Liver (tissue), 9 donors: ENCODE results near the gene RAB3A. TPM values are rescaled to one million over a fixed set of nuclear protein-coding genes. Genes with fewer than 3 reads are reported as not detected.
A peak's percentile ranks its signal among the peaks of the same experiment; 100 is the strongest.

Experiments used
- DNase-seq: peaks from one replicate; pipeline ENCODE4 v3.0.0-alpha.2; 2017; ENCODE audit warnings: low spot score
- H3K27ac ChIP-seq, 2 donors: one replicate each; pipeline ENCODE4 v1.7.0; 2013; ENCODE audit warnings: inconsistent platforms in 2 of 2, low read length in 2 of 2, control low read depth in 1 of 2, low read depth in 1 of 2, mild to moderate bottlenecking in 1 of 2
- H3K27me3 ChIP-seq, 4 donors: one replicate each; pipeline versions ENCODE4 v1.6.1 to v1.7.0; 2013; ENCODE audit warnings: low read length in 3 of 4, inconsistent platforms in 1 of 4, mild to moderate bottlenecking in 1 of 4, moderate library complexity in 1 of 4; ENCODE audit not compliant: control insufficient read depth in 4 of 4, insufficient read depth in 4 of 4
- H3K36me3 ChIP-seq, 4 donors: one replicate each; pipeline versions ENCODE4 v1.6.1 to v1.7.0; 2013; ENCODE audit warnings: low read length in 3 of 4, mild to moderate bottlenecking in 3 of 4, low read depth in 1 of 4, moderate library complexity in 1 of 4; ENCODE audit not compliant: control insufficient read depth in 4 of 4, insufficient read depth in 3 of 4
- H3K4me1 ChIP-seq, 4 donors: one replicate each; pipeline versions ENCODE4 v1.6.1 to v1.7.0; 2013; ENCODE audit warnings: low read length in 3 of 4, mild to moderate bottlenecking in 3 of 4, moderate library complexity in 1 of 4; ENCODE audit not compliant: control insufficient read depth in 4 of 4, insufficient read depth in 4 of 4
- H3K4me3 ChIP-seq, 3 donors: one replicate each; pipeline versions ENCODE4 v1.6.1 to v1.7.0; 2013; ENCODE audit warnings: low read length in 3 of 3, control low read depth in 1 of 3, low read depth in 1 of 3, mild to moderate bottlenecking in 1 of 3
- H3K9ac ChIP-seq, 2 donors: one replicate each; pipeline ENCODE4 v1.7.0; 2013; ENCODE audit warnings: low read length in 2 of 2, mild to moderate bottlenecking in 2 of 2, moderate library complexity in 2 of 2, control low read depth in 1 of 2, low read depth in 1 of 2
- H3K9me3 ChIP-seq, 4 donors: one replicate each; pipeline versions ENCODE4 v1.6.1 to v1.7.0; 2013; ENCODE audit warnings: low read length in 3 of 4; ENCODE audit not compliant: control insufficient read depth in 4 of 4
- CTCF ChIP-seq: fragments of 150-350 bp; IDR thresholded peaks from 2 replicates; pipeline ENCODE4 v1.5.1; 2017; ENCODE audit warnings: improper control_type of control experiment, low read depth, low read length; ENCODE audit not compliant: missing input control
- FOXA1 ChIP-seq: IDR thresholded peaks from 2 replicates; pipeline ENCODE4 v1.6.1; 2016; ENCODE audit warnings: antibody characterized with exemption
- FOXA2 ChIP-seq: IDR thresholded peaks from 2 replicates; pipeline ENCODE4 v1.6.1; 2016; ENCODE audit warnings: antibody characterized with exemption
- GABPA ChIP-seq, 2 donors: IDR thresholded peaks in 1 of 2; conservative IDR thresholded peaks in 1 of 2; 2 replicates each; pipeline ENCODE4 v1.6.1; 2016; ENCODE audit warnings: antibody characterized with exemption in 2 of 2, mild to moderate bottlenecking in 1 of 2, moderate library complexity in 1 of 2
- HNF4A ChIP-seq, 2 donors: conservative IDR thresholded peaks; 2 replicates each; pipeline ENCODE4 v1.6.1; 2016; ENCODE audit warnings: antibody characterized with exemption in 2 of 2, mild to moderate bottlenecking in 2 of 2
- HNF4G ChIP-seq: IDR thresholded peaks from 2 replicates; pipeline ENCODE4 v1.6.1; 2016; ENCODE audit warnings: antibody characterized with exemption
- MAX ChIP-seq: IDR thresholded peaks from 2 replicates; pipeline ENCODE4 v1.6.1; 2016; ENCODE audit warnings: antibody characterized with exemption
- NR2F2 ChIP-seq: IDR thresholded peaks from 2 replicates; pipeline ENCODE4 v1.6.1; 2016; ENCODE audit warnings: antibody characterized with exemption
- RAD21 ChIP-seq, 2 donors: IDR thresholded peaks; 2 replicates each; pipeline ENCODE4 v1.6.1; 2016; ENCODE audit warnings: antibody characterized with exemption in 2 of 2, mild to moderate bottlenecking in 2 of 2
- REST ChIP-seq: IDR thresholded peaks from 2 replicates; pipeline ENCODE4 v1.6.1; 2016; ENCODE audit warnings: antibody characterized with exemption, mild to moderate bottlenecking
- RXRA ChIP-seq, 2 donors: IDR thresholded peaks; 2 replicates each; pipeline ENCODE4 v1.6.1; 2017 to 2018; ENCODE audit warnings: antibody characterized with exemption in 2 of 2, mild to moderate bottlenecking in 1 of 2
- SP1 ChIP-seq: IDR thresholded peaks from 2 replicates; pipeline ENCODE4 v1.6.1; 2018; ENCODE audit warnings: antibody characterized with exemption, mild to moderate bottlenecking
- TAF1 ChIP-seq: conservative IDR thresholded peaks from 2 replicates; pipeline ENCODE4 v1.6.1; 2016; ENCODE audit warnings: antibody characterized with exemption, mild to moderate bottlenecking
- YY1 ChIP-seq: IDR thresholded peaks from 2 replicates; pipeline ENCODE4 v1.6.1; 2016; ENCODE audit warnings: antibody characterized with exemption, mild to moderate bottlenecking
- ZBTB33 ChIP-seq: IDR thresholded peaks from 2 replicates; pipeline ENCODE4 v1.6.1; 2016; ENCODE audit warnings: antibody characterized with exemption
- WGBS: extraction: QIAGEN DNeasy Blood & Tissue Kit; methylation state at CpG from one replicate; pipeline ENCODE4 v1.1.7; 2013; 5-methylcytosine and 5-hydroxymethylcytosine counted together
- polyA plus RNA-seq, 2 donors: library from polyadenylated mRNA; stranded (reverse) in 1 of 2; unstranded in 1 of 2; fragments of 200-250 nt in 1 of 2; fragments of >200 nt in 1 of 2; fragmentation: Nextera tagmentation in 1 of 2; extraction: Ambion mirVana in 1 of 2; gene quantifications; one replicate each; pipeline versions ENCODE4 v1.2.1 to v1.2.3, GENCODE V29; 2013 to 2015
- total RNA-seq, 2 donors: library from RNA; depleted of rRNA; stranded (reverse); fragments of >200 nt; gene quantifications; one replicate each; pipeline ENCODE4 v1.2.3, GENCODE V29; 2014
- donor health status: healthy.
- donor health status: healthy.
- donor health status: healthy.
- donor health status: healthy.
- donor health status: healthy.

Gene RAB3A
- total and polyA plus RNA-seq, 4 donors: 0.33 to 1.7 (median 0.79) TPM

GRCh38 chr19:18150776-18151624 is 52.8 kb downstream of the RAB3A start:
- H3K9me3 ChIP-seq: no peaks in the 10 kb centered on the region
- DNase-seq: no peak
- 91% methylated on average over 18 of the region's 18 CpGs for WGBS
- no peak overlapping the region for H3K4me3 ChIP-seq
- no peaks in the 10 kb centered on the region for H3K27me3 ChIP-seq
- TF ChIP-seq HNF4G (no peak), ZBTB33 (no peak), RAD21 (IDR thresholded peaks at IDR 0.05) (no peak), FOXA1 (no peak), MAX (no peak), YY1 (no peak), SP1 (no peak), RXRA (IDR thresholded peaks at IDR 0.05) (no peak), CTCF (no peak), NR2F2 (no peak), REST (no peak), TAF1 (no peak), GABPA (IDR thresholded peaks at IDR 0.05 in 1 of 2, conservative IDR thresholded peaks at IDR 0.05 in 1 of 2) (no peak), HNF4A (conservative IDR thresholded peaks at IDR 0.05) (no peak), FOXA2 (no peak)
- peaks cover 11 to 41% (median 28%) of the 10 kb centered on the region in 4 donors for H3K4me1 ChIP-seq
- peaks cover 5 to 14% (median 9%) of the 10 kb centered on the region in 4 donors for H3K36me3 ChIP-seq
- peak overlapping the region; percentile 93 for H3K27ac ChIP-seq
- peak overlapping the region in 1 of 2 donors; percentile 44 for H3K9ac ChIP-seq

GRCh38 chr19:18149596-18149975 is 54.3 kb downstream of the RAB3A start:
- H3K9me3 ChIP-seq: no peaks in the 10 kb centered on the region
- H3K4me3 ChIP-seq: no peak overlapping the region
- no peak overlapping the region for H3K9ac ChIP-seq
- TF ChIP-seq REST: no peak
- H3K27me3 ChIP-seq: no peaks in the 10 kb centered on the region
- WGBS: 81% methylated on average over 16 of the region's 16 CpGs
- DNase-seq: no peak
- H3K27ac ChIP-seq: no peak overlapping the region
- peaks cover 16 to 28% (median 21%) of the 10 kb centered on the region in 4 donors for H3K36me3 ChIP-seq
- peaks cover 11 to 31% (median 24%) of the 10 kb centered on the region in 4 donors for H3K4me1 ChIP-seq
